Activated CD4-positive, alpha-beta memory T cell treated with anti-CD3 and anti-CD28 coated beads, Interleukin-2, amount 10 ng/mL, durations not matched to agents 7 days and 5 days (primary cell): ENCODE measurements around the gene GLI2. TPM values are rescaled to one million over a fixed set of nuclear protein-coding genes. Genes with fewer than 3 reads are reported as not detected.

Experiments used
- CTCF ChIA-PET: fragments of 350-600 bp; sonication (Branson Sonifier 250); formaldehyde crosslinking; loops from one replicate; lab custom pipeline; 2021; ENCODE audit warnings: antibody characterized with exemption, inconsistent platforms; lab: Charles Lee
- POLR2A ChIA-PET: fragments of 350-600 bp; sonication (Branson Sonifier 250); formaldehyde crosslinking; loops from one replicate; lab custom pipeline; 2021; ENCODE audit warnings: antibody characterized with exemption; lab: Charles Lee
- DNase-seq: peaks from one replicate; pipeline ENCODE4 v3.0.0-alpha.2; 2020
- H3K27ac Mint-ChIP-seq: one replicate; pipeline ENCODE4 v1.8.0; 2021; ENCODE audit warnings: mild to moderate bottlenecking, mixed read lengths
- H3K27me3 Mint-ChIP-seq: one replicate; pipeline ENCODE4 v1.8.0; 2021; ENCODE audit warnings: mixed read lengths
- H3K36me3 Mint-ChIP-seq: one replicate; pipeline ENCODE4 v1.8.0; 2021; ENCODE audit warnings: low read depth, mixed read lengths
- H3K4me1 Mint-ChIP-seq: one replicate; pipeline ENCODE4 v1.8.0; 2021; ENCODE audit warnings: mixed read lengths
- H3K4me3 Mint-ChIP-seq: one replicate; pipeline ENCODE4 v1.8.0; 2021; ENCODE audit warnings: mild to moderate bottlenecking, mixed read lengths
- H3K9me3 Mint-ChIP-seq: one replicate; pipeline ENCODE4 v1.8.0; 2021; ENCODE audit warnings: mixed read lengths
- total RNA-seq, 2 experiments: library from RNA; stranded (reverse); gene quantifications; one replicate each; pipeline ENCODE4 v1.2.3, GENCODE V29; 2021

GLI2 gene
- total RNA-seq, 2 experiments from 2014 or later: 0.43 to 0.75 TPM

GRCh38 chr2:120758181-120759144, 22.8 kb downstream of the GLI2 start:
- no peak for DNase-seq
- no peak overlapping the region for H3K27ac Mint-ChIP-seq
- ChIA-PET POLR2A (no interaction called here), CTCF (no interaction called here)
- H3K4me3 Mint-ChIP-seq: no peak overlapping the region
- H3K27me3 Mint-ChIP-seq: peaks cover 3% of the 10 kb centered on the region
- no peaks in the 10 kb centered on the region for H3K4me1 Mint-ChIP-seq
- no peaks in the 10 kb centered on the region for H3K36me3 Mint-ChIP-seq
- H3K9me3 Mint-ChIP-seq: no peaks in the 10 kb centered on the region

GRCh38 chr2:120759543-120760331, 24.1 kb downstream of the GLI2 start:
- no peak overlapping the region for H3K27ac Mint-ChIP-seq
- H3K4me1 Mint-ChIP-seq: no peaks in the 10 kb centered on the region
- H3K36me3 Mint-ChIP-seq: no peaks in the 10 kb centered on the region
- CTCF ChIA-PET: no interaction called here
- no peaks in the 10 kb centered on the region for H3K9me3 Mint-ChIP-seq
- no peak for DNase-seq
- POLR2A ChIA-PET: no interaction called here
- H3K4me3 Mint-ChIP-seq: no peak overlapping the region
- H3K27me3 Mint-ChIP-seq: peaks cover 2% of the 10 kb centered on the region

DNA sequence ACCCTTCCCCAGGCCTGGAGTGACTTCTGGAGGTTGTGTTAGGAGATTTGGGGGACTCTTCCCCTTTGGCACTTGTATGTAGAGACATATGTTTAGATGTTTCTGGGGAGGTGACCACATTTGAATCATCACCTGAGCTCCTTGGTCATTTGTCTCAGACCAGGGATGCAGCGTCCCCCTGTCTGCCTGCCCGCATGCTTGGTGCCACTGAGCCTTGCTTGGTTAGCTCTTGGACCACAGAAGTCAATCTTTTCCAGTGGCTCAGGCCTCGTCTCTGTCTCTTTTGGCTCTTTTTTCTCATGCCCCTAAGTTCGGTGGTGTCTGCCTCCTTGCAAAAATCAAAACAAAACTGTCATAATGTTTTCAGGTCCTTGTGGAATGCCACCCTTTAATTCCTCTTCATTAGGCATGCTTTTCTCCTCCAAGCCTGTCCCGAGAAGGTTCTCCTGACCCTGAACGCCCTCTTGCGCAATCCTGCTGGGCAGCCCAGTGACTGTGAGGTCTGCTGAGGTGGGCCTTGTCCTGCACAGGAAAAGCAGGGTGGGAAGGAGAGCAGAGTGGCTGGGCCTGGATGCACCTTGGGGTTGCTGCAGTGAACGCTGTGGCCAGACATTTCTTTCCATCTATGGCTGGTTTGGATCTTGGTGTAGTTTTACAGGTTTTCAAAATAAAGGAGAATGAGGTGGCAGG, 24.9 kb downstream of the GLI2 start:
- CTCF ChIA-PET: no interaction called here
- Mint-ChIP-seq H3K36me3 (no peaks in the 10 kb centered on the region), H3K9me3 (no peaks in the 10 kb centered on the region), H3K4me3 (no peak overlapping the region), H3K27ac (no peak overlapping the region), H3K27me3 (peaks cover 2% of the 10 kb centered on the region), H3K4me1 (no peaks in the 10 kb centered on the region)
- POLR2A ChIA-PET: no interaction called here
- no peak for DNase-seq

GRCh38 chr2:120761164-120761861, 25.6 kb downstream of the GLI2 start:
- POLR2A ChIA-PET: no interaction called here
- Mint-ChIP-seq H3K4me1 (no peaks in the 10 kb centered on the region), H3K27me3 (peaks cover 1% of the 10 kb centered on the region), H3K36me3 (no peaks in the 10 kb centered on the region), H3K9me3 (no peaks in the 10 kb centered on the region), H3K4me3 (no peak overlapping the region), H3K27ac (no peak overlapping the region)
- DNase-seq: no peak
- CTCF ChIA-PET: no interaction called here

DNA sequence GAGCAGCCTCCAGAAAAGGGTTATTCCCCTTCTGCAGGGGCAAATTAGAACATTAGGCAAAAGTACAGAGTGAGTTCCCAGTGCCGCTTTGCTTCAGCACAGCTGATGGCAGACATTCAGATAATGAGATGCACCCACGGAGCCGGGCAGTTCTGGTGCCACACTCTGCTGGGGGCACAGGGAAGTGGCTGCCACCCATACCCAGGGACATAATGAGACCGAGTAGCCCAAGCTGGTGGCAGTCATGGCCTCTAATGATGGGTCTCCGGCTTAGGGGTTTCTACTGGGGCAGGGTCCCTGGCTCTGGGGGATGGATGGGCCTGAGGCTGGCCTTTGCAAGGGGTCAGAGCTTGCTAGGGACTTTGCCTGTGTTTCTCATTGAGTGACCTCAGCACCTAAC, 26.2 kb downstream of the GLI2 start:
- DNase-seq: no peak
- Mint-ChIP-seq H3K27ac (no peak overlapping the region), H3K4me3 (no peak overlapping the region), H3K4me1 (no peaks in the 10 kb centered on the region), H3K9me3 (no peaks in the 10 kb centered on the region), H3K27me3 (no peaks in the 10 kb centered on the region), H3K36me3 (no peaks in the 10 kb centered on the region)
- ChIA-PET CTCF (no interaction called here), POLR2A (no interaction called here)

GRCh38 chr2:120762341-120763061, 26.8 kb downstream of the GLI2 start:
- POLR2A ChIA-PET: no interaction called here
- H3K9me3 Mint-ChIP-seq: no peaks in the 10 kb centered on the region
- H3K4me1 Mint-ChIP-seq: no peaks in the 10 kb centered on the region
- H3K36me3 Mint-ChIP-seq: no peaks in the 10 kb centered on the region
- H3K27ac Mint-ChIP-seq: no peak overlapping the region
- H3K27me3 Mint-ChIP-seq: no peaks in the 10 kb centered on the region
- H3K4me3 Mint-ChIP-seq: no peak overlapping the region
- CTCF ChIA-PET: no interaction called here
- DNase-seq: no peak

- CTCF ChIA-PET: no interaction called here
- no peaks in the 10 kb centered on the region for H3K4me1 Mint-ChIP-seq
- no peaks in the 10 kb centered on the region for H3K27me3 Mint-ChIP-seq
- H3K36me3 Mint-ChIP-seq: no peaks in the 10 kb centered on the region
- no peaks in the 10 kb centered on the region for H3K9me3 Mint-ChIP-seq
- H3K4me3 Mint-ChIP-seq: no peak overlapping the region
- H3K27ac Mint-ChIP-seq: no peak overlapping the region
- DNase-seq: no peak
- POLR2A ChIA-PET: no interaction called here
Observed at GRCh38 chr2:120763508-120763907, 27.8 kb downstream of the GLI2 start.

GRCh38 chr2:120763931-120764330, 28.3 kb downstream of the GLI2 start:
- no peaks in the 10 kb centered on the region for H3K9me3 Mint-ChIP-seq
- no peak for DNase-seq
- CTCF ChIA-PET: no interaction called here

GRCh38 chr2:120764492-120764891, 28.8 kb downstream of the GLI2 start:
- CTCF ChIA-PET: no interaction called here
- no peaks in the 10 kb centered on the region for H3K9me3 Mint-ChIP-seq
- DNase-seq: no peak
- POLR2A ChIA-PET: no interaction called here
- no peaks in the 10 kb centered on the region for H3K27me3 Mint-ChIP-seq
- no peak overlapping the region for H3K27ac Mint-ChIP-seq
- no peak overlapping the region for H3K4me3 Mint-ChIP-seq
- no peaks in the 10 kb centered on the region for H3K4me1 Mint-ChIP-seq
- no peaks in the 10 kb centered on the region for H3K36me3 Mint-ChIP-seq

More at GRCh38 chr2:120763931-120764330, 28.3 kb downstream of the GLI2 start:
- no peaks in the 10 kb centered on the region for H3K36me3 Mint-ChIP-seq
- no peak overlapping the region for H3K27ac Mint-ChIP-seq
- no peaks in the 10 kb centered on the region for H3K4me1 Mint-ChIP-seq
- POLR2A ChIA-PET: no interaction called here
- H3K4me3 Mint-ChIP-seq: no peak overlapping the region
- no peaks in the 10 kb centered on the region for H3K27me3 Mint-ChIP-seq

- H3K27ac Mint-ChIP-seq: no peak overlapping the region
- H3K4me1 Mint-ChIP-seq: no peaks in the 10 kb centered on the region
- no peak for DNase-seq
- H3K36me3 Mint-ChIP-seq: no peaks in the 10 kb centered on the region
- H3K27me3 Mint-ChIP-seq: no peaks in the 10 kb centered on the region
- ChIA-PET POLR2A (no interaction called here), CTCF (no interaction called here)
- H3K4me3 Mint-ChIP-seq: no peak overlapping the region
- no peaks in the 10 kb centered on the region for H3K9me3 Mint-ChIP-seq
Observed at GRCh38 chr2:120764991-120765677, 29.5 kb downstream of the GLI2 start.

DNA sequence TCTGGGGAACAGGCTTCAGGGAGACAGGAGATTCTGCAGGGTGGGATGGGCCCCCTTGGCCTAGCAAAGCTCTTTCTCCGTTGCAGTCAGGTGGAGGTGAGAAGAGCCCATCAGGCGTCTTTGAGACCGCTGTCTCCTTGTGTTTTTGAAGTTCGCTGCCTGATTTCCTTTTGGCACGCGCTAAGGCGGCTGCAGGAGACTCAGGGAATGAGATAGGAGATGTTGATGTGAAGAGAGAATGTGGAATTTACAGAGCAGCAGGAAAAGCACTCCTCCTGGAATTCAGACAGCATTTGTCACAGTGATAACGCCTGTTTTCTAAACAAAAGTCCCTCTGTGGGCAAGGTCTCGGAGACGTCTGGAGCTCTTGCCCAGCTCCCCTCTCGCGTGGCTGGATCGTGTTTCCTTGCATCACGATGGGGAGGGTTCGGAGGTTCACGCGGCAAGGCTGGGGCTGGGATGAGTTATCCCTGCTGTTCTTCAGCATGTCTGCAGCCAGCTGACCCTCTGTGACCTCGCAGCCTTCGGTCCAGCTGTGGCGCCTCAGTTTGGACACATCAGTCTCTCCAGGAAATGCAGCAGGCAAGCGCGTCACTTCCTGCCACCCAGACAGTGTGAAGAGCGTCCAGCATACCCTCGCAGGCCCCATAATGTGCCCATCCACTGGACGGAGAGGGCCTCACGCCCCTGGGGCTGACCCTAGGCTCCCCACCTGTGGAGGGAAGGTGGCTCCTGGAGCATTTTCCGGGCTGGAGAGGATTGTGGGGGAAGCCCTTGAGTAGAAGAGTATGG, 30.2 kb downstream of the GLI2 start:
- POLR2A ChIA-PET: no interaction called here
- H3K27ac Mint-ChIP-seq: no peak overlapping the region
- no peak for DNase-seq
- no peaks in the 10 kb centered on the region for H3K36me3 Mint-ChIP-seq
- H3K4me1 Mint-ChIP-seq: no peaks in the 10 kb centered on the region
- H3K4me3 Mint-ChIP-seq: no peak overlapping the region
- CTCF ChIA-PET: interaction anchor here (1.1 kb wide), 1 partner anchor 314 kb away, joined by 3 read pairs; no protein-coding TSS in a partner anchor
- no peaks in the 10 kb centered on the region for H3K9me3 Mint-ChIP-seq
- no peaks in the 10 kb centered on the region for H3K27me3 Mint-ChIP-seq
